Measurements from ENCODE around the gene PDIA5. TPM values are rescaled to one million over a fixed set of nuclear protein-coding genes. Genes with fewer than 3 reads are reported as not detected.

Gene PDIA5
- total RNA-seq, 2 donors from 2014 or later: 57.5 to 68.3 TPM

GRCh38 chr3:123019161-123019560 is 47.7 kb upstream of the PDIA5 start:
- H3K9me3 ChIP-seq (ENCODE audit: control insufficient read depth, low read length): no peaks in the 10 kb centered on the region
- DNase-seq: no peak
- 90 to 91% methylated on average over 1 to 3 of the region's 3 CpGs for WGBS, 2 experiments (ENCODE audit: insufficient coverage in 1 of 2, insufficient read length in 1 of 2)
- Mint-ChIP-seq H3K4me3 (no peak overlapping the region), H3K36me3 (ENCODE audit: low read depth) (peaks cover 9% of the 10 kb centered on the region), H3K9me3 (no peaks in the 10 kb centered on the region), H3K4me1 (peaks cover 40% of the 10 kb centered on the region), H3K27me3 (ENCODE audit: insufficient read depth) (peaks cover 23% of the 10 kb centered on the region), H3K27ac (no peak overlapping the region)
- no peak overlapping the region for H3K4me3 ChIP-seq (ENCODE audit: low read length)
- peaks cover 11% of the 10 kb centered on the region for H3K4me1 ChIP-seq (ENCODE audit: control insufficient read depth, insufficient read depth, low read length)
- H3K27ac ChIP-seq (ENCODE audit: low read depth, low read length): no peak overlapping the region
- TF ChIP-seq CTCF (conservative IDR thresholded peaks at IDR 0.05): no peak
- H3K9ac ChIP-seq (ENCODE audit: extremely low read depth, low read length, poor library complexity, severe bottlenecking): no peak overlapping the region
- H3K27me3 ChIP-seq (ENCODE audit: control insufficient read depth, insufficient read depth, low read length, poor library complexity, severe bottlenecking): no peaks in the 10 kb centered on the region
- peaks cover 22% of the 10 kb centered on the region for H3K36me3 ChIP-seq (ENCODE audit: control insufficient read depth, insufficient read depth, low read length)

GRCh38 chr3:123019591-123019990 is 47.2 kb upstream of the PDIA5 start:
- 95 to 96% methylated on average over 4 to 5 of the region's 5 CpGs for WGBS, 2 experiments (ENCODE audit: insufficient coverage in 1 of 2, insufficient read length in 1 of 2)
- H3K27me3 Mint-ChIP-seq (ENCODE audit: insufficient read depth): peaks cover 27% of the 10 kb centered on the region
- TF ChIP-seq CTCF (conservative IDR thresholded peaks at IDR 0.05): no peak
- no peaks in the 10 kb centered on the region for H3K27me3 ChIP-seq (ENCODE audit: control insufficient read depth, insufficient read depth, low read length, poor library complexity, severe bottlenecking)
- no peak overlapping the region for H3K9ac ChIP-seq (ENCODE audit: extremely low read depth, low read length, poor library complexity, severe bottlenecking)
- no peak overlapping the region for H3K4me3 Mint-ChIP-seq
- peaks cover 6% of the 10 kb centered on the region for H3K36me3 Mint-ChIP-seq (ENCODE audit: low read depth)
- no peak overlapping the region for H3K27ac ChIP-seq (ENCODE audit: low read depth, low read length)
- H3K4me3 ChIP-seq (ENCODE audit: low read length): no peak overlapping the region
- H3K9me3 ChIP-seq (ENCODE audit: control insufficient read depth, low read length): no peaks in the 10 kb centered on the region
- peaks cover 18% of the 10 kb centered on the region for H3K36me3 ChIP-seq (ENCODE audit: control insufficient read depth, insufficient read depth, low read length)
- H3K9me3 Mint-ChIP-seq: no peaks in the 10 kb centered on the region
- DNase-seq: no peak
- H3K4me1 ChIP-seq (ENCODE audit: control insufficient read depth, insufficient read depth, low read length): peaks cover 11% of the 10 kb centered on the region
- no peak overlapping the region for H3K27ac Mint-ChIP-seq
- peaks cover 36% of the 10 kb centered on the region for H3K4me1 Mint-ChIP-seq

GRCh38 chr3:123020709-123021108 is 46.1 kb upstream of the PDIA5 start:
- Histone ChIP-seq H3K9me3 (ENCODE audit: control insufficient read depth, low read length) (no peaks in the 10 kb centered on the region), H3K9ac (ENCODE audit: extremely low read depth, low read length, poor library complexity, severe bottlenecking) (no peak overlapping the region), H3K4me1 (ENCODE audit: control insufficient read depth, insufficient read depth, low read length) (peaks cover 15% of the 10 kb centered on the region), H3K36me3 (ENCODE audit: control insufficient read depth, insufficient read depth, low read length) (peaks cover 10% of the 10 kb centered on the region), H3K27ac (ENCODE audit: low read depth, low read length) (no peak overlapping the region), H3K27me3 (ENCODE audit: control insufficient read depth, insufficient read depth, low read length, poor library complexity, severe bottlenecking) (no peaks in the 10 kb centered on the region), H3K4me3 (ENCODE audit: low read length) (no peak overlapping the region)
- Mint-ChIP-seq H3K9me3 (no peaks in the 10 kb centered on the region), H3K4me1 (peaks cover 40% of the 10 kb centered on the region), H3K27ac (peak overlapping the region; percentile 58), H3K36me3 (ENCODE audit: low read depth) (peaks cover 3% of the 10 kb centered on the region), H3K4me3 (no peak overlapping the region), H3K27me3 (ENCODE audit: insufficient read depth) (peaks cover 38% of the 10 kb centered on the region)
- TF ChIP-seq CTCF (conservative IDR thresholded peaks at IDR 0.05): no peak
- no peak for DNase-seq
- WGBS, 2 experiments (ENCODE audit: insufficient coverage in 1 of 2, insufficient read length in 1 of 2): 73 to 100% methylated on average over 1 to 3 of the region's 3 CpGs
